NT2/D1 (cell line): Measurements from ENCODE around the gene BAZ2B.

ENCODE experiments used
- DNase-seq: peaks from one replicate; pipeline ENCODE4 v3.0.0-alpha.2; 2011; ENCODE audit warnings: low read depth, low spot score
- H3K27me3 ChIP-seq: 2 replicates; pipeline ENCODE4 v1.6.0; 2011; ENCODE audit warnings: mild to moderate bottlenecking; ENCODE audit not compliant: insufficient read length, insufficient read depth
- H3K36me3 ChIP-seq: 2 replicates; pipeline ENCODE4 v1.6.1; 2011; ENCODE audit warnings: mild to moderate bottlenecking, low read length, mixed read lengths; ENCODE audit not compliant: insufficient read depth, insufficient read length
- H3K4me1 ChIP-seq: 2 replicates; pipeline ENCODE4 v1.5.1; 2011; ENCODE audit not compliant: insufficient read depth, insufficient read length
- H3K4me3 ChIP-seq: 2 replicates; pipeline ENCODE4 v1.5.1; 2011; ENCODE audit warnings: low read depth; ENCODE audit not compliant: insufficient read length
- H3K9ac ChIP-seq: 2 replicates; pipeline ENCODE4 v1.6.0; 2011; ENCODE audit warnings: low read depth; ENCODE audit not compliant: insufficient read length
- H3K9me3 ChIP-seq: 2 replicates; pipeline ENCODE4 v1.5.1; 2011; ENCODE audit warnings: mild to moderate bottlenecking, low read length; ENCODE audit not compliant: insufficient read depth
- SUZ12 ChIP-seq: IDR thresholded peaks from 2 replicates; pipeline ENCODE4 v1.6.1; 2011; ENCODE audit not compliant: insufficient read length, insufficient read depth; ENCODE audit errors: extremely low read depth
- YY1 ChIP-seq: IDR thresholded peaks from 2 replicates; pipeline ENCODE4 v1.6.1; 2011; ENCODE audit not compliant: insufficient read length, insufficient read depth
- ZNF274 ChIP-seq: IDR thresholded peaks from 2 replicates; pipeline ENCODE4 v1.6.1; 2011; ENCODE audit warnings: mild to moderate bottlenecking, low read depth, low read length

Gene BAZ2B

DNA sequence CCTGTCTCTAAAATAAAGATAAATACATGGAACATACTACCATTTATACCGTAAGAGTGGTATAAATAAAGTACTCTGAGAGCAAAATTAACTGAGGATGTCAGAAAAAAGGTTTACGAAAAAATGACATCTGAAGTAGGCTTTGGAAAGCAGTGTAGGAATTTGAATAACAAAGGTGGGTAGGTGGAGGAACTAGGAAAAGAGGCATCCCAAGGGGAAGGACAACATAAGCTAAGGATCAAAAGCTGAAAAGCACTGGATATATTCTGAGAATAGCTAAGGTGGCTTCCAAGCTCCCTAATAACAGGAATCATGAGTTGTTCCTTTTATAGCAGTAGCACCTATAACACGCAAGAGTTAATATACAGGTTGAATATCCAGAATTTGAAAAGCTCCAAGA is 91.3 kb downstream of the BAZ2B start:
- Histone ChIP-seq H3K9me3 (no peaks in the 10 kb centered on the region), H3K9ac (no peak overlapping the region), H3K4me1 (no peaks in the 10 kb centered on the region), H3K27me3 (no peaks in the 10 kb centered on the region), H3K36me3 (no peaks in the 10 kb centered on the region), H3K4me3 (no peak overlapping the region)
- TF ChIP-seq YY1 (no peak), ZNF274 (no peak), SUZ12 (no peak)
- DNase-seq, result no peak

DNA sequence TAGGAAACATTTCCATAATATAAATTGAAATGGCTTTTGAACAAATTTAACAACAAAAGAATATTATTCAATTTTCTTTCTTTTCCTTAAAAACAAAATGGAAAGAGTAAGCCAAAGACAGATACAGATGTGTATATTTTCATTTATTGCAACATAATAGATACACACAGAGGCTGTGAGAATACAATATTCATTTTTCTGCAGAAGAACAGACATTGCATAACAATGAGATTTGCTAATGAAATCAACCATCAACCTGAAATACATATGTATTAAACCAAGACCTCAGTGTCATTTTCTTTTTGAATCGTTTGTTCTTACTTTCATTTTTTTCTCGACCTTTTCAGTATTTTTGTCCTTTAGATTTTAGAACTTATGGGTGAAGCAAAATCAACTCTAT is 95.1 kb downstream of the BAZ2B start:
- TF ChIP-seq YY1, result no peak
- TF ChIP-seq ZNF274, result no peak
- TF ChIP-seq SUZ12, result no peak
- Histone ChIP-seq H3K9ac (no peak overlapping the region), H3K36me3 (no peaks in the 10 kb centered on the region), H3K27me3 (no peaks in the 10 kb centered on the region), H3K4me3 (no peak overlapping the region), H3K9me3 (no peaks in the 10 kb centered on the region), H3K4me1 (no peaks in the 10 kb centered on the region)
- no peak for DNase-seq

DNA sequence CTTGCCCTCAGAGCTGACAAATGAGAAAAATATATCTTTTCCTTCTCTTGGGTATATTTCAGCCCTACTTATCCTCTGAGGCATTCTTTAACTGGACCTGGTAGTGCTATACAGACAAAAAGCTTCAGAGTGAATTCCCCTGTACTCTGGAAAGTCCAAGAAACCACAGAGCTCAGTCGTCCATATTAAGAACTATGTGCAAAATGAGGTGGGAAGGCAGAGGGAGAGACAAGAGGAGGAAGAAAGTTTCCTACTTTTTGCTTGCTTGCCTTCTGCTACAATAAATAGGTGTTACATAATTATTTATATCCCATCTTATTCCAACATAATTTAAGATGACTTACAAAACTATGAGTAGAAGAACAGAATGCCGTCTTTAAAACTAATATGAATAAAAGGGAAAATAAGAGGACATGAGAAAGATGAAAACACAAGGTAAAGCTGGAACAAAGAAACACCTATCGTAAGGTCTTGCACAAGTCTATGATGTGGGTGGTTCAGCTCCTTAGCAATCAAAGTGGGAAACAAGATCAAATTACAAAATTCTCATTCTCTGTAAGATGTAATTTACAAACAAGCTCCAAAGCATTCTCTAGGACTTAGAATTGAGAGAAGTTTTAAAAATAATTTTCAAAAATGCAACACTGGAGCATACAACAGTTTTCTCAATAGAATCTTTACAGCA is 97.9 kb downstream of the BAZ2B start:
- TF ChIP-seq ZNF274, result no peak
- TF ChIP-seq SUZ12, result no peak
- H3K4me1 ChIP-seq, result no peaks in the 10 kb centered on the region
- H3K27me3 ChIP-seq, result no peaks in the 10 kb centered on the region
- H3K9ac ChIP-seq, result no peak overlapping the region
- no peaks in the 10 kb centered on the region for H3K36me3 ChIP-seq
- no peak overlapping the region for H3K4me3 ChIP-seq
- DNase-seq, result no peak
- H3K9me3 ChIP-seq, result no peaks in the 10 kb centered on the region

DNA sequence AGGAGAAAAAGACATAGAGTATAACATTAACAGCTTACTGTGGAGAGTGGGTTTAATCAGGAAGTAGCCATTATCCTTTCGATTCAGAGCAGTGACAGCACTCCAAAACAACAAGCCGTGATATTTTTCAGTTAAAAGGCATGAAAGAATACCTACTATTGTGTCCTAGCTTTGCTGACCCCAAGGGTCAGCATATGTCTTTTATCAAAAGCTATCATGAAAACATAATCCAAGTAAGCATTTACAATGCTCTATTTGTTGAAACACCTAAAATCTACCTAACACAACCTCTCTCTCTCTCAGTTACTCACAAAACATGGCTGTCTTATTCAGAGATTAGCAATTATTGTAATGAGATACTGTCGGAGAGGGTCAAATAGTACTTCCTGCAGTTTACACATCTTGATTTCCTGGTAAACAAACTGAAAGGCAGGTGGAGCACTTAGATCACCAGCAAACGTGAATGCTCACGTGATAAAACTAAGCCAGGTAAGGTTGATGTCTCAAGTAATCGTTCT is 100.0 kb downstream of the BAZ2B start:
- Histone ChIP-seq H3K36me3 (no peaks in the 10 kb centered on the region), H3K4me1 (no peaks in the 10 kb centered on the region), H3K27me3 (no peaks in the 10 kb centered on the region), H3K4me3 (no peak overlapping the region), H3K9me3 (no peaks in the 10 kb centered on the region), H3K9ac (no peak overlapping the region)
- DNase-seq, result no peak
- TF ChIP-seq ZNF274 (no peak), SUZ12 (no peak), YY1 (no peak)

DNA sequence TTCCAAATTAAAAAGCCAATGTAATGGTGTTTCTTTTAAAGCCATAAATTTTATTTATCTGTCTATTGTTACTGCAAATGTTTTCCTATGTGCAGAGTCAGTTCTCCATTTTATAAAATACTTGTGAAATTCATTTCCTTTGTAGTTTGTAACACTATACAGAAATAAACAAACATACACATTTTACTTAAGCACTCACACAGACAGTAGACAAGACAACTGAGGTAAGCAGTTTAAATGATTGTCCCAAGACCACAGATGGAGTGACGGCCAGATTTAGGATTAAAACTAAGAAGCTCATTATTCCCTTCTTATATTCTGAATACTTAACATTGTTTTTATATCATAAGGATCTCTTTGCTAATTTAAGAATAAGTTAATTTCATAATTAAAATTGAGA is 100.9 kb downstream of the BAZ2B start:
- no peaks in the 10 kb centered on the region for H3K4me1 ChIP-seq
- H3K27me3 ChIP-seq, result no peaks in the 10 kb centered on the region
- TF ChIP-seq SUZ12 (no peak), ZNF274 (no peak), YY1 (no peak)
- H3K9me3 ChIP-seq, result no peaks in the 10 kb centered on the region
- H3K4me3 ChIP-seq, result no peak overlapping the region
- DNase-seq, result no peak
- H3K9ac ChIP-seq, result no peak overlapping the region
- H3K36me3 ChIP-seq, result no peaks in the 10 kb centered on the region

DNA sequence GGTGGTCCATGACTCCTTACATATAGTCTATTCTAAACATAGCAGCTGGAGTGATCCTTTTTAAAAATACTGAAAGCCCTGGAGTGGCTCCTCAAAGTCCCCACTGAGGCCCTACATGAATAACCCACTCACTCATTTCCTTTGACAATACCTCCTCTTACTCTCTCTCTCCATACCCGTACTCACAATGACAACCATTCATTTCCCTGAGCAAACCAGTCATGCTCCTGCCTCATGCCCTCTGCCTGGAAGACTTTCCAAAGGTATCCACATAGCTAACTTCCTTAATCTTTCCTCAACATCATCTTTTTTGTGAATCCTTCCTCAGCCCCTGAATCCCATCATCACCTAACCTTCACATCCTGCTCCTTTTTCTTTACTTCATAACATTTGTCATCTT is 102.6 kb downstream of the BAZ2B start:
- no peaks in the 10 kb centered on the region for H3K36me3 ChIP-seq
- no peaks in the 10 kb centered on the region for H3K27me3 ChIP-seq
- no peaks in the 10 kb centered on the region for H3K9me3 ChIP-seq
- TF ChIP-seq ZNF274 (no peak), YY1 (no peak), SUZ12 (no peak)
- H3K9ac ChIP-seq, result no peak overlapping the region
- no peaks in the 10 kb centered on the region for H3K4me1 ChIP-seq
- H3K4me3 ChIP-seq, result no peak overlapping the region
- no peak for DNase-seq

DNA sequence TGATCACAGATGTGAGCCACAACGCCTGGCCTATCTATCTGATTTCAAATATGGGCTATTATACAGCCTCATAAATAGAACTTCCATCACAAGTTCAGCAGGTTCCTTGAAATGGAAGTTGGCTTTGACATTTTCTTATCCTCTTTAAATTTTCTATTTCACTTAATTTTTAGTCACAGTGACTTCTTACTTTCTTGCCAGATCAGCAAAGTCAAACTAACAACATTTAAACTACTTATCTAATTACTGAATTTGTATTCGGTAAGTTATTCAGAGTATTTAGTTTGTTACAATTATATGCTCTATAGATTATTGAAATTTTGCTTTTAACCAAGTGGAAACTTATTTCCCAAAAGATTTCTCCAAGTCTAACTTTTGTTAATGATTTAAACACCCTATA is 108.2 kb downstream of the BAZ2B start:
- no peaks in the 10 kb centered on the region for H3K9me3 ChIP-seq
- no peaks in the 10 kb centered on the region for H3K36me3 ChIP-seq
- H3K4me1 ChIP-seq, result no peaks in the 10 kb centered on the region
- H3K27me3 ChIP-seq, result no peaks in the 10 kb centered on the region
- no peak for TF ChIP-seq SUZ12
- TF ChIP-seq ZNF274, result no peak
- no peak for TF ChIP-seq YY1
- H3K9ac ChIP-seq, result no peak overlapping the region
- DNase-seq, result no peak
- no peak overlapping the region for H3K4me3 ChIP-seq
